Panc1 (cell line): ENCODE measurements around the gene PSMF1. TPM values are rescaled to one million over a fixed set of nuclear protein-coding genes. Genes with fewer than 3 reads are reported as not detected.

Experiments used
- ATAC-seq: fragments of 200-7000 bp; cut with Tn5 transposase; 2 replicates; pipeline ENCODE4 v1.9.1; 2020; ENCODE audit warnings: mild to moderate bottlenecking, moderate library complexity
- BruUV-seq: library from RNA; stranded (reverse); fragments of 400-500 nt; replicated peaks from 2 replicates; lab custom pipeline; 2021; lab: Mats Ljungman, UMichigan
- CTCF ChIA-PET: fragments of 300-600 bp; sonication (Branson Sonifier 250); formaldehyde crosslinking; loops from one replicate; lab custom pipeline; 2022; ENCODE audit warnings: antibody characterized with exemption; lab: Charles Lee
- POLR2A ChIA-PET: fragments of 300-600 bp; sonication (Branson Sonifier 250); formaldehyde crosslinking; loops from one replicate; lab custom pipeline; 2022; ENCODE audit warnings: antibody characterized with exemption; lab: Charles Lee
- DNase-seq: peaks from one replicate; pipeline ENCODE4 v3.0.0-alpha.2; 2010; ENCODE audit warnings: low read depth, low spot score
- H3K27ac ChIP-seq: 2 replicates; pipeline ENCODE4 v1.5.1; 2011; ENCODE audit warnings: mild to moderate bottlenecking, low read length, inconsistent platforms
- H3K27me3 ChIP-seq: fragments of 200-500 bp; sonication (Bioruptor generic); 2 replicates; pipeline ENCODE4 v1.6.0; 2014; ENCODE audit warnings: low read length, inconsistent platforms; ENCODE audit not compliant: control insufficient read depth, insufficient read depth
- H3K36me3 ChIP-seq: fragments of 200-500 bp; sonication (Bioruptor generic); 2 replicates; pipeline ENCODE4 v1.5.1; 2014; ENCODE audit warnings: inconsistent platforms, mild to moderate bottlenecking, low read length, moderate library complexity; ENCODE audit not compliant: control insufficient read depth, insufficient read depth
- H3K4me1 ChIP-seq: 2 replicates; pipeline ENCODE4 v1.5.1; 2011; ENCODE audit warnings: inconsistent platforms, mild to moderate bottlenecking, low read length, moderate library complexity; ENCODE audit not compliant: control insufficient read depth, insufficient read depth
- H3K4me3 ChIP-seq, 2 experiments: 2 replicates each; pipeline ENCODE4 v1.5.1; 2011 to 2012; ENCODE audit warnings: low read depth in 2 of 2, low read length in 2 of 2, mild to moderate bottlenecking in 2 of 2, inconsistent platforms in 1 of 2, moderate library complexity in 1 of 2
- H3K9me3 ChIP-seq: fragments of 200-500 bp; sonication (Bioruptor generic); 2 replicates; pipeline ENCODE4 v1.5.1; 2014; ENCODE audit warnings: low read depth, mild to moderate bottlenecking, inconsistent platforms, low read length, moderate library complexity; ENCODE audit not compliant: control insufficient read depth, insufficient read depth
- POLR2AphosphoS5 ChIP-seq: IDR thresholded peaks from 2 replicates; pipeline ENCODE4 v1.6.1; 2012; ENCODE audit warnings: mild to moderate bottlenecking, low read depth, low read length, moderate library complexity
- REST ChIP-seq, 2 experiments: IDR thresholded peaks; 2 replicates each; pipeline ENCODE4 v1.6.1; 2011 to 2012; ENCODE audit warnings: low read depth in 2 of 2, control low read depth in 1 of 2, low read length in 1 of 2, mild to moderate bottlenecking in 1 of 2, moderate library complexity in 1 of 2; ENCODE audit not compliant: insufficient read depth in 1 of 2
- SIN3A ChIP-seq: IDR thresholded peaks from 2 replicates; pipeline ENCODE4 v1.6.1; 2012; ENCODE audit warnings: low read depth, mild to moderate bottlenecking, low read length, moderate library complexity, borderline replicate concordance; ENCODE audit not compliant: insufficient read depth
- TCF7L2 ChIP-seq: IDR thresholded peaks from 2 replicates; pipeline ENCODE4 v1.6.1; 2011; ENCODE audit warnings: mild to moderate bottlenecking, low read depth, low read length, inconsistent platforms
- in situ Hi-C: cut with HindIII; loops from 2 replicates; pipeline ENCODE4 v1.10.0; 2016; ENCODE audit warnings: low sequenced_read_pairs, low pct_unique_long_range_greater_than_20kb
- intact Hi-C: fragments of 100-400 bp; cut with micrococcal nuclease; formaldehyde crosslinking; loops from one replicate; pipeline ENCODE4 v1.10.0; 2022; ENCODE audit not compliant: unreplicated experiment
- total RNA-seq: library from RNA; stranded (reverse); gene quantifications from one replicate; pipeline ENCODE4 v1.2.1, GENCODE V29; 2021; ENCODE audit not compliant: unreplicated experiment
- TF ChIP-seq, protein P1 (sequence below): fragments of 450-650 bp; IDR thresholded peaks from 2 replicates; pipeline ENCODE4 v1.5.1; 2017; ENCODE audit warnings: mild to moderate bottlenecking

PSMF1 gene
- total RNA-seq, 1 experiment from 2014 or later, result 161 TPM

DNA sequence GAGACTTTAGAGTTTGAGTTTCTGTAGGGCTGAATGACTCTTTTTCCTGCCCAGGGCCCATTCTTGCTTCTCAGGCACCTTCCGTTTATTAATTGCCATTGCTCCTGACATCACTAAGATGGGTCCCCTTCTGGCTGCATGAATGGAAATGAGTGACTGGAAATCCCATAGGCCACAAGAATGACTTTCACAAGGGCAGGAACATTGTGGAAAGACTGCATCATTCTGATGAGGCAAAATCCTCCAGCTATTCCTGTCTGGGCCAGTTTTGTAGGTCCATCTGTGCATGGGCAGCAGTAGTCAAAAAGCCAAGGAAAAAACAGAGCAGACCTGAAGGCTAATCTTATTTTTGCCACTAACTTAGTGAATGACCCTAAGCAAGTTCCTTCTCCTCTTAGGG lies 47.1 kb downstream of the PSMF1 start:
- no TSS peak for BruUV-seq
- H3K27me3 ChIP-seq, result no peaks in the 10 kb centered on the region
- ChIA-PET POLR2A (no interaction called here), CTCF (no interaction called here)
- intact Hi-C loops, result no loop called here
- no peak for TF ChIP-seq TCF7L2
- H3K9me3 ChIP-seq, result no peaks in the 10 kb centered on the region
- no peak overlapping the region for H3K4me3 ChIP-seq
- no peak overlapping the region for H3K27ac ChIP-seq
- in situ Hi-C loops, result no loop called here
- no peak for ATAC-seq
- no peaks in the 10 kb centered on the region for H3K4me1 ChIP-seq
- no peak for DNase-seq
- H3K36me3 ChIP-seq, result peaks cover 4% of the 10 kb centered on the region; the same call in 1 of the 2 replicates

DNA sequence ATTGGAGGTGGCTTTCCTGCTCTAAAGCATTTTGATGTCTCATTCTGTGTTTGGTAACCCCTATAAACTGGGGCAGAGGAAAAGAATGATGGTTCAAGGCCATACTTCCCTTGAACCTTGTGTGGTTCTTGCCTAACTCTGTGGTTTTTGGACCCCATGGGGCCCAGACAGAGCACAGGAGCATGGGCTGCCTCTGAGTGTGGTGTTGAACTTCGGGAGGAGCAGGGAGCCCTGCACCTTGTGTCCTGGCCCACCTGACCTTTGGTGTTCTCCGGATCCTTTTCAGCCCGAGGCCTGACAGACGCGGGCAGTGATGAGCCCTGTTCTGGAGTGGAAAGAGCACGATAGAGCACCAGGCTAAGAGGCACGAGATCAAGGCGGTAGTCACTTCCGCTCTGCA lies 47.5 kb downstream of the PSMF1 start:
- ChIA-PET POLR2A (no interaction called here), CTCF (no interaction called here)
- Histone ChIP-seq H3K4me3 (no peak overlapping the region), H3K9me3 (no peaks in the 10 kb centered on the region), H3K4me1 (no peaks in the 10 kb centered on the region), H3K27ac (no peak overlapping the region), H3K27me3 (no peaks in the 10 kb centered on the region), H3K36me3 (peaks cover 4% of the 10 kb centered on the region; the same call in 1 of the 2 replicates)
- intact Hi-C loops, result no loop called here
- in situ Hi-C loops, result no loop called here
- DNase-seq (no peak), ATAC-seq (no peak)
- no TSS peak for BruUV-seq
- TF ChIP-seq REST (IDR thresholded peaks at IDR 0.05; ENCODE audit: insufficient read depth in 1 of 2, low read depth in 2 of 2, low read length in 1 of 2), result no peak
- TF ChIP-seq SIN3A, result no peak
- TF ChIP-seq POLR2AphosphoS5, result no peak
- TF ChIP-seq TCF7L2, result no peak
- TF ChIP-seq, protein P1, sequence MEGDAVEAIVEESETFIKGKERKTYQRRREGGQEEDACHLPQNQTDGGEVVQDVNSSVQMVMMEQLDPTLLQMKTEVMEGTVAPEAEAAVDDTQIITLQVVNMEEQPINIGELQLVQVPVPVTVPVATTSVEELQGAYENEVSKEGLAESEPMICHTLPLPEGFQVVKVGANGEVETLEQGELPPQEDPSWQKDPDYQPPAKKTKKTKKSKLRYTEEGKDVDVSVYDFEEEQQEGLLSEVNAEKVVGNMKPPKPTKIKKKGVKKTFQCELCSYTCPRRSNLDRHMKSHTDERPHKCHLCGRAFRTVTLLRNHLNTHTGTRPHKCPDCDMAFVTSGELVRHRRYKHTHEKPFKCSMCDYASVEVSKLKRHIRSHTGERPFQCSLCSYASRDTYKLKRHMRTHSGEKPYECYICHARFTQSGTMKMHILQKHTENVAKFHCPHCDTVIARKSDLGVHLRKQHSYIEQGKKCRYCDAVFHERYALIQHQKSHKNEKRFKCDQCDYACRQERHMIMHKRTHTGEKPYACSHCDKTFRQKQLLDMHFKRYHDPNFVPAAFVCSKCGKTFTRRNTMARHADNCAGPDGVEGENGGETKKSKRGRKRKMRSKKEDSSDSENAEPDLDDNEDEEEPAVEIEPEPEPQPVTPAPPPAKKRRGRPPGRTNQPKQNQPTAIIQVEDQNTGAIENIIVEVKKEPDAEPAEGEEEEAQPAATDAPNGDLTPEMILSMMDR, result no peak

- Histone ChIP-seq H3K4me1 (no peaks in the 10 kb centered on the region), H3K27ac (no peak overlapping the region), H3K4me3 (no peak overlapping the region), H3K36me3 (peaks cover 4% of the 10 kb centered on the region; the same call in 1 of the 2 replicates), H3K9me3 (no peaks in the 10 kb centered on the region), H3K27me3 (no peaks in the 10 kb centered on the region)
- DNase-seq (no peak), ATAC-seq (no peak)
- ChIA-PET POLR2A (no interaction called here), CTCF (no interaction called here)
- no peak for TF ChIP-seq REST (IDR thresholded peaks at IDR 0.05; ENCODE audit: insufficient read depth in 1 of 2, low read depth in 2 of 2, low read length in 1 of 2)
- TF ChIP-seq TCF7L2, result no peak
- TF ChIP-seq, protein P1, result no peak
- no peak for TF ChIP-seq SIN3A
- TF ChIP-seq POLR2AphosphoS5, result no peak
- intact Hi-C loops, result no loop called here
- in situ Hi-C loops, result no loop called here
- BruUV-seq, result no TSS peak
Measured at GRCh38 chr20:1166948-1167720, 48.7 kb downstream of the PSMF1 start.
